HepG2 (cell line): Measurements from ENCODE around the gene ZNF511. TPM values are rescaled to one million over a fixed set of nuclear protein-coding genes. Genes with fewer than 3 reads are reported as not detected.

Source experiments
- CBX5 ChIP-seq: sonication (generic); formaldehyde crosslinking; IDR thresholded peaks from 2 replicates; pipeline ENCODE4 v1.4.0; 2020; ENCODE audit warnings: missing genetic modification reagents, borderline replicate concordance
- FOSL2 ChIP-seq: sonication (generic); formaldehyde crosslinking; IDR thresholded peaks from 2 replicates; pipeline ENCODE4 v1.4.0; 2020; ENCODE audit warnings: missing genetic modification reagents
- FOXA3 ChIP-seq: IDR thresholded peaks from 2 replicates; pipeline ENCODE4 v1.6.1; 2016; ENCODE audit warnings: missing genetic modification reagents, missing compliant biosample characterization
- GABPB1 ChIP-seq: IDR thresholded peaks from 2 replicates; pipeline ENCODE4 v1.6.1; 2016; ENCODE audit warnings: mild to moderate bottlenecking, missing genetic modification reagents, moderate library complexity, missing compliant biosample characterization
- GTF2F1 ChIP-seq: fragments of 150-350 bp; IDR thresholded peaks from 2 replicates; pipeline ENCODE4 v1.6.1; 2014; ENCODE audit warnings: low read length
- HNF4A ChIP-seq: sonication (generic); formaldehyde crosslinking; IDR thresholded peaks from 2 replicates; pipeline ENCODE4 v1.4.0; 2020; ENCODE audit warnings: missing genetic modification reagents
- JUNB ChIP-seq: sonication (generic); formaldehyde crosslinking; IDR thresholded peaks from 2 replicates; pipeline ENCODE4 v1.8.0; 2022; ENCODE audit warnings: missing genetic modification reagents, mild to moderate bottlenecking, borderline replicate concordance
- JUND ChIP-seq: sonication (generic); formaldehyde crosslinking; IDR thresholded peaks from 2 replicates; pipeline ENCODE4 v1.8.0; 2022; ENCODE audit warnings: mild to moderate bottlenecking, missing genetic modification reagents
- MBD4 ChIP-seq: IDR thresholded peaks from 2 replicates; pipeline ENCODE4 v1.6.1; 2012; ENCODE audit warnings: low read length, inconsistent platforms, borderline replicate concordance
- NR2F6 ChIP-seq, 2 experiments: IDR thresholded peaks; 2 replicates each; pipeline ENCODE4 v1.6.1; 2016; ENCODE audit warnings: antibody characterized with exemption in 1 of 2, mild to moderate bottlenecking in 1 of 2
- PAX8 ChIP-seq: sonication (generic); formaldehyde crosslinking; IDR thresholded peaks from 2 replicates; pipeline ENCODE4 v1.8.0; 2022; ENCODE audit warnings: mild to moderate bottlenecking, missing genetic modification reagents, borderline replicate concordance
- RBAK ChIP-seq: sonication (generic); formaldehyde crosslinking; IDR thresholded peaks from 2 replicates; pipeline ENCODE4 v1.5.1; 2020; ENCODE audit warnings: mild to moderate bottlenecking, missing genetic modification reagents
- SAP130 ChIP-seq: IDR thresholded peaks from 2 replicates; pipeline ENCODE4 v1.6.1; 2016; ENCODE audit warnings: low read depth
- SMAD1 ChIP-seq: sonication (generic); formaldehyde crosslinking; IDR thresholded peaks from 2 replicates; pipeline ENCODE4 v1.4.0; 2020; ENCODE audit warnings: missing genetic modification reagents, low read depth, mild to moderate bottlenecking, borderline replicate concordance
- SP5 ChIP-seq: IDR thresholded peaks from 2 replicates; pipeline ENCODE4 v1.6.1; 2016; ENCODE audit warnings: low read depth, borderline replicate concordance
- TSC22D2 ChIP-seq: sonication (generic); formaldehyde crosslinking; IDR thresholded peaks from 2 replicates; pipeline ENCODE4 v1.5.1; 2020; ENCODE audit warnings: missing genetic modification reagents, mild to moderate bottlenecking, borderline replicate concordance
- UBTF ChIP-seq: sonication (generic); formaldehyde crosslinking; IDR thresholded peaks from 2 replicates; pipeline ENCODE4 v1.4.0; 2020; ENCODE audit warnings: mild to moderate bottlenecking, missing genetic modification reagents
- YY1 ChIP-seq: IDR thresholded peaks from 2 replicates; pipeline ENCODE4 v1.6.1; 2011; ENCODE audit warnings: low read length, low read depth, moderate library complexity, mild to moderate bottlenecking; ENCODE audit not compliant: insufficient read depth, insufficient replicate concordance
- ZBTB26 ChIP-seq: IDR thresholded peaks from 2 replicates; pipeline ENCODE4 v1.6.1; 2016; ENCODE audit warnings: missing compliant biosample characterization, missing genetic modification reagents, borderline replicate concordance
- ZBTB7A ChIP-seq: sonication (generic); formaldehyde crosslinking; IDR thresholded peaks from 2 replicates; pipeline ENCODE4 v1.8.0; 2022; ENCODE audit warnings: mild to moderate bottlenecking, missing genetic modification reagents
- ZNF160 ChIP-seq: sonication (generic); formaldehyde crosslinking; IDR thresholded peaks from 2 replicates; pipeline ENCODE4 v1.8.0; 2022; ENCODE audit warnings: mild to moderate bottlenecking, inconsistent platforms, missing genetic modification reagents
- ZNF354B ChIP-seq: sonication (generic); formaldehyde crosslinking; IDR thresholded peaks from 2 replicates; pipeline ENCODE4 v1.8.0; 2022; ENCODE audit warnings: mild to moderate bottlenecking, missing genetic modification reagents
- ZNF362 ChIP-seq: sonication (generic); formaldehyde crosslinking; IDR thresholded peaks from 2 replicates; pipeline ENCODE4 v1.4.0; 2020; ENCODE audit warnings: missing genetic modification reagents, mild to moderate bottlenecking, borderline replicate concordance
- ZNF460 ChIP-seq: sonication (generic); formaldehyde crosslinking; IDR thresholded peaks from 2 replicates; pipeline ENCODE4 v1.5.1; 2020; ENCODE audit warnings: missing genetic modification reagents, mild to moderate bottlenecking, borderline replicate concordance
- ZNF768 ChIP-seq: sonication (generic); formaldehyde crosslinking; IDR thresholded peaks from 2 replicates; pipeline ENCODE4 v1.4.0; 2020; ENCODE audit warnings: missing genetic modification reagents
- ZNF775 ChIP-seq: sonication (generic); formaldehyde crosslinking; IDR thresholded peaks from 2 replicates; pipeline ENCODE4 v1.4.0; 2020; ENCODE audit warnings: missing genetic modification reagents, mild to moderate bottlenecking, moderate library complexity, borderline replicate concordance
- polyA plus RNA-seq, 8 experiments: library from polyadenylated mRNA; depleted of rRNA in 3 of 8; stranded (reverse) in 7 of 8; unstranded in 1 of 8; fragments of >200 nt; fragmentation: Illumina TruSeq in 4 of 8; extraction: Trizol in 4 of 8; gene quantifications; 2 replicates each; pipeline versions ENCODE4 v1.2.1 to v1.2.3, GENCODE V29; 2011 to 2016; ENCODE audit warnings: low read depth in 4 of 8, missing spikeins in 1 of 8, mixed read lengths in 1 of 8; ENCODE audit not compliant: insufficient read depth in 1 of 8
- total RNA-seq, 5 experiments: library from RNA; depleted of rRNA; stranded (reverse); fragments of >200 nt; fragmentation: Illumina TruSeq; extraction: Trizol; gene quantifications; 2 replicates each; pipeline ENCODE4 v1.2.3, GENCODE V29; 2016; ENCODE audit warnings: low read depth in 1 of 5
- TF ChIP-seq, protein P1 (sequence below): sonication (generic); formaldehyde crosslinking; IDR thresholded peaks from 2 replicates; pipeline ENCODE4 v1.8.0; 2022; ENCODE audit warnings: mild to moderate bottlenecking, missing genetic modification reagents; ENCODE audit not compliant: insufficient replicate concordance

The ZNF511 gene
- total and polyA plus RNA-seq, 2 of the 13 experiments (the other 11 are each of a cell fraction or from before 2014, with no cell fraction given), result 35.6 to 66.4 TPM

DNA sequence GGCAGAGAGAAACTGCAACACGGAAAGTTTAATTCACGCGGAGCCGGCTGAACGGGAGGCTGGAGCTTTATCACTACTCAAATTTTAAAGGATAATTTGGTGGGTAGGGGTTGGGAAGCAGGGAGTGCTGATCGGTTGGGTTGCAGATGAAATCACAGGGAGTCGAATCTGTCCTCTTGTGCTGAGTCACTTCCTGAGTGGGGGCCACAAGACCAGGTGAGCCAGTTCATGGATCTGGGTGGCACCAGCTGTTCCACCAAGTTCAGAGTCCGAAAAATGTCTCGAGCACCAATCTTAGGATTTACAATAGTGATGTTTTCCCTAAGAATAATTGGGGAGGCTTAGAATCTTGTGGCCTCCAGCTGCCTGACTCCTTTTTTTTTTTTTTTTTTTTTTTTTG lies 34.8 kb downstream of the ZNF511 start (continued):
- TF ChIP-seq MBD4 (no peak), JUND (no peak), SAP130 (CRISPR knock-in tag) (0 out of 2 replicates have a peak, but pooled peaks have one; percentile 16), NR2F6 (IDR thresholded peaks at IDR 0.05) (no peak), NR2F6 (CRISPR knock-in tag; IDR thresholded peaks at IDR 0.05) (no peak), GABPB1 (0 out of 2 replicates have a peak, but pooled peaks have one; percentile 9), ZNF460 (CRISPR knock-in tag) (no peak), ZNF775 (CRISPR knock-in tag) (no peak), RBAK (CRISPR knock-in tag) (no peak), SMAD1 (CRISPR knock-in tag) (no peak), UBTF (CRISPR knock-in tag) (no peak), ZNF354B (CRISPR knock-in tag) (no peak), JUNB (no peak), PAX8 (no peak), ZNF160 (CRISPR knock-in tag) (no peak), SP5 (CRISPR knock-in tag) (no peak), FOXA3 (CRISPR knock-in tag) (no peak), FOSL2 (CRISPR knock-in tag) (peak; percentile 70), HNF4A (CRISPR knock-in tag) (peak; percentile 8; the same call in 1 of the 2 replicates), ZBTB26 (no peak), ZBTB7A (CRISPR knock-in tag) (no peak), CBX5 (CRISPR knock-in tag) (no peak), YY1 (no peak), ZNF362 (no peak), ZNF768 (CRISPR knock-in tag) (no peak), TSC22D2 (no peak), GTF2F1 (no peak)
- TF ChIP-seq, protein P1, sequence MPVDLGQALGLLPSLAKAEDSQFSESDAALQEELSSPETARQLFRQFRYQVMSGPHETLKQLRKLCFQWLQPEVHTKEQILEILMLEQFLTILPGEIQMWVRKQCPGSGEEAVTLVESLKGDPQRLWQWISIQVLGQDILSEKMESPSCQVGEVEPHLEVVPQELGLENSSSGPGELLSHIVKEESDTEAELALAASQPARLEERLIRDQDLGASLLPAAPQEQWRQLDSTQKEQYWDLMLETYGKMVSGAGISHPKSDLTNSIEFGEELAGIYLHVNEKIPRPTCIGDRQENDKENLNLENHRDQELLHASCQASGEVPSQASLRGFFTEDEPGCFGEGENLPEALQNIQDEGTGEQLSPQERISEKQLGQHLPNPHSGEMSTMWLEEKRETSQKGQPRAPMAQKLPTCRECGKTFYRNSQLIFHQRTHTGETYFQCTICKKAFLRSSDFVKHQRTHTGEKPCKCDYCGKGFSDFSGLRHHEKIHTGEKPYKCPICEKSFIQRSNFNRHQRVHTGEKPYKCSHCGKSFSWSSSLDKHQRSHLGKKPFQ (CRISPR knock-in tag), result no peak
